GM12801 (cell line): Measurements from ENCODE around the gene PSMB7.

Experiments used
- CTCF ChIP-seq: IDR thresholded peaks from one replicate; pipeline ENCODE4 v1.5.1; 2011; ENCODE audit warnings: control low read depth; ENCODE audit not compliant: insufficient read length; ENCODE audit errors: extremely low read depth

The PSMB7 gene

GRCh38 chr9:124385623-124386022 is 29.6 kb downstream of the PSMB7 start:
- no peak for TF ChIP-seq CTCF

- no peak for TF ChIP-seq CTCF
These were observed 30.4 kb downstream of the PSMB7 start for GRCh38 chr9:124384846-124385245.

- no peak for TF ChIP-seq CTCF
These were observed 31.0 kb downstream of the PSMB7 start for GRCh38 chr9:124384210-124384609.

GRCh38 chr9:124381170-124381945 is 33.9 kb downstream of the PSMB7 start:
- TF ChIP-seq CTCF, result no peak

- TF ChIP-seq CTCF, result no peak
These were observed 37.5 kb downstream of the PSMB7 start for GRCh38 chr9:124377551-124378406.

GRCh38 chr9:124376329-124376728 is 38.9 kb downstream of the PSMB7 start:
- TF ChIP-seq CTCF, result no peak

- TF ChIP-seq CTCF, result no peak
These were observed 39.5 kb downstream of the PSMB7 start for GRCh38 chr9:124375726-124376125.
